GM12875 (cell line): Measurements from ENCODE around the gene CSHL1.

Source experiments
- H3K4me3 ChIP-seq: one replicate; pipeline ENCODE4 v1.5.1; 2011; ENCODE audit warnings: low read depth, low read length, control low read depth
- CTCF ChIP-seq: IDR thresholded peaks from 2 replicates; pipeline ENCODE4 v1.5.1; 2011; ENCODE audit warnings: low read depth, mild to moderate bottlenecking, control low read depth, inconsistent platforms, low read length, moderate library complexity, borderline replicate concordance; ENCODE audit not compliant: insufficient read depth

CSHL1 gene

GRCh38 chr17:63954402-63955063 is 43.5 kb upstream of the CSHL1 start:
- no peak for TF ChIP-seq CTCF
- H3K4me3 ChIP-seq, result no peak overlapping the region

- TF ChIP-seq CTCF, result peak; percentile 78
- no peak overlapping the region for H3K4me3 ChIP-seq
These were observed 40.2 kb upstream of the CSHL1 start for GRCh38 chr17:63950940-63951907.

- TF ChIP-seq CTCF, result no peak
- H3K4me3 ChIP-seq, result no peak overlapping the region
These were observed 38.7 kb upstream of the CSHL1 start for GRCh38 chr17:63949576-63950250.

- TF ChIP-seq CTCF, result no peak
- no peak overlapping the region for H3K4me3 ChIP-seq
These were observed 37.5 kb upstream of the CSHL1 start for GRCh38 chr17:63948521-63948920.

- TF ChIP-seq CTCF, result no peak
- no peak overlapping the region for H3K4me3 ChIP-seq
These were observed 36.8 kb upstream of the CSHL1 start for GRCh38 chr17:63947711-63948330.

- peak overlapping the region; percentile 23 for H3K4me3 ChIP-seq
- peak; percentile 88 for TF ChIP-seq CTCF
These were observed 35.6 kb upstream of the CSHL1 start for GRCh38 chr17:63946440-63947363.
